GM23338 (cell line): ENCODE results near the gene TRIM14. TPM values are rescaled to one million over a fixed set of nuclear protein-coding genes. Genes with fewer than 3 reads are reported as not detected.

Experiments used
- ATAC-seq: fragments of 200-7000 bp; cut with Tn5 transposase; 3 replicates; pipeline ENCODE4 v1.9.1; 2020
- DNase-seq: peaks from one replicate; pipeline ENCODE4 v3.0.0-alpha.2; 2015; ENCODE audit warnings: low spot score
- H2AFZ ChIP-seq: fragments of 200-600 bp; sonication (generic); 2 replicates; pipeline ENCODE4 v1.8.0; 2016; ENCODE audit warnings: antibody characterized with exemption, mild to moderate bottlenecking, moderate library complexity
- H3F3A ChIP-seq: fragments of 200-600 bp; sonication (generic); replicated peaks from 2 replicates; pipeline ENCODE4 v1.8.0; 2017; ENCODE audit warnings: antibody characterized with exemption, mixed run types, low read depth
- H3K27ac ChIP-seq: fragments of 200-600 bp; sonication (generic); 2 replicates; pipeline ENCODE4 v1.6.1; 2016; ENCODE audit warnings: low read depth
- H3K27me3 ChIP-seq: fragments of 200-600 bp; sonication (generic); 2 replicates; pipeline ENCODE4 v1.8.0; 2016; ENCODE audit warnings: mild to moderate bottlenecking, mixed run types, moderate library complexity; ENCODE audit not compliant: insufficient read depth
- H3K36me3 ChIP-seq: fragments of 200-600 bp; sonication (generic); 2 replicates; pipeline ENCODE4 v1.8.0; 2016; ENCODE audit warnings: mild to moderate bottlenecking; ENCODE audit not compliant: insufficient read depth
- H3K4me1 ChIP-seq: fragments of 200-600 bp; sonication (generic); 2 replicates; pipeline ENCODE4 v1.8.0; 2016; ENCODE audit warnings: mild to moderate bottlenecking, moderate library complexity; ENCODE audit not compliant: insufficient read depth
- H3K4me2 ChIP-seq: fragments of 200-600 bp; sonication (generic); 2 replicates; pipeline ENCODE4 v1.7.1; 2017; ENCODE audit warnings: mixed run types
- H3K4me3 ChIP-seq: fragments of 200-600 bp; sonication (generic); 2 replicates; pipeline ENCODE4 v1.6.1; 2016; ENCODE audit warnings: mixed run types
- H3K79me2 ChIP-seq: fragments of 200-600 bp; sonication (generic); replicated peaks from 2 replicates; pipeline ENCODE4 v1.8.0; 2017; ENCODE audit warnings: mild to moderate bottlenecking; ENCODE audit not compliant: insufficient read depth
- H3K9me2 ChIP-seq: fragments of 200-600 bp; sonication (generic); 2 replicates; pipeline ENCODE4 v1.8.0; 2017; ENCODE audit not compliant: insufficient read depth
- H4K20me1 ChIP-seq: fragments of 200-600 bp; sonication (generic); replicated peaks from 2 replicates; pipeline ENCODE4 v1.8.0; 2017; ENCODE audit warnings: mild to moderate bottlenecking; ENCODE audit not compliant: insufficient read depth
- H3K27ac Mint-ChIP-seq: 2 replicates; pipeline ENCODE4 v1.8.0; 2020; ENCODE audit warnings: inconsistent platforms, mild to moderate bottlenecking, moderate library complexity, mixed read lengths
- H3K27me3 Mint-ChIP-seq: 3 replicates; pipeline ENCODE4 v1.8.0; 2022; ENCODE audit warnings: low read depth, mild to moderate bottlenecking, moderate library complexity, mixed read lengths, inconsistent platforms; ENCODE audit not compliant: insufficient read depth, poor library complexity
- H3K36me3 Mint-ChIP-seq: 3 replicates; pipeline ENCODE4 v1.8.0; 2021; ENCODE audit warnings: low read depth, mild to moderate bottlenecking, inconsistent platforms, moderate library complexity, mixed read lengths
- H3K4me1 Mint-ChIP-seq: 3 replicates; pipeline ENCODE4 v1.8.0; 2020; ENCODE audit warnings: mild to moderate bottlenecking, inconsistent platforms, mixed read lengths
- H3K4me3 Mint-ChIP-seq: 3 replicates; pipeline ENCODE4 v1.8.0; 2021; ENCODE audit warnings: moderate library complexity, mild to moderate bottlenecking, inconsistent platforms, mixed read lengths
- H3K9me3 Mint-ChIP-seq: 3 replicates; pipeline ENCODE4 v1.8.0; 2020; ENCODE audit warnings: moderate library complexity, mild to moderate bottlenecking, inconsistent platforms, mixed read lengths
- EZH2 ChIP-seq: fragments of 200-600 bp; sonication (generic); IDR thresholded peaks from one replicate; pipeline ENCODE4 v1.8.0; 2017; ENCODE audit warnings: antibody characterized with exemption, mild to moderate bottlenecking, low read depth; ENCODE audit not compliant: unreplicated experiment
- JUNB ChIP-seq: IDR thresholded peaks from one replicate; pipeline ENCODE4 v1.6.1; 2016; ENCODE audit warnings: antibody characterized with exemption; ENCODE audit not compliant: unreplicated experiment
- NANOG ChIP-seq: IDR thresholded peaks from 2 replicates; pipeline ENCODE4 v1.6.1; 2016; ENCODE audit warnings: antibody characterized with exemption, borderline replicate concordance
- polyA plus RNA-seq: library from polyadenylated mRNA; unstranded; fragments of >200 nt; fragmentation: Nextera tagmentation; extraction: Ambion mirVana; gene quantifications from 2 replicates; pipeline ENCODE4 v1.2.1, GENCODE V29; 2016
- total RNA-seq: library from RNA; depleted of rRNA; stranded (reverse); fragments of >200 nt; shearing (Covaris generic); gene quantifications from 2 replicates; pipeline ENCODE4 v1.2.3, GENCODE V29; 2014
- TF ChIP-seq, protein P1 (sequence below): IDR thresholded peaks from one replicate; pipeline ENCODE4 v1.6.1; 2018; ENCODE audit warnings: antibody characterized with exemption; ENCODE audit not compliant: unreplicated experiment
- TF ChIP-seq, protein P2 (sequence below): fragments of 250-450 bp; sonication (Bioruptor Pico); IDR thresholded peaks from 2 replicates; pipeline ENCODE4 v1.5.0; 2020; ENCODE audit warnings: mild to moderate bottlenecking, moderate library complexity

The TRIM14 gene
- total and polyA plus RNA-seq, 2 experiments from 2014 or later = 17.2 to 25.3 TPM

DNA sequence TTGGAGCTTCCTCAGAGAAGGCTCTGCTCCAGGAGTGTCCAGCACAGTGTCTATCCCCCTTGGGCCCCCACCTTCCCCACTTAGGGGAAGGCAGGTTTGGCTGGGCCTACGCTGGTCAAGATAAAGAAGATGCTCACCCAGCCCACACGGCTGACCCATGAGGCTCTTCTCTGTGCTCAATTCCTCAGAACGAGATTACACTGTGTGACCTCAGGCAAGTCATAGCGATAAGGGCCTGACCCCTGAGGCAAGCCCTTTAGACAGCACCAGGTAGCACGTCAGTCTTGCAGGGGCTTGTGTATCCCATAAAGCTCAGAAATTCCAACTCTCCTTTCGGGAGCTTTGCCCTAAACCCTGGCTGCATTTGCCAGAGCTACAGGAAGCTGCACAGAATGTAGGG lies 40.8 kb upstream of the TRIM14 start:
- H3K27ac Mint-ChIP-seq = no peak overlapping the region
- no peak for ATAC-seq
- no peak for DNase-seq
- no peak overlapping the region for H3K27ac ChIP-seq
- peaks cover 1% of the 10 kb centered on the region for H3K27me3 Mint-ChIP-seq
- no peaks in the 10 kb centered on the region for H3F3A ChIP-seq
- no peak overlapping the region for H2AFZ ChIP-seq
- H4K20me1 ChIP-seq = peaks cover 3% of the 10 kb centered on the region; the same call in 1 of the 2 replicates
- H3K4me2 ChIP-seq = no peak overlapping the region
- no peaks in the 10 kb centered on the region; the same call in 2 of the 3 replicates for H3K36me3 Mint-ChIP-seq
- H3K9me3 Mint-ChIP-seq = no peaks in the 10 kb centered on the region
- H3K27me3 ChIP-seq = no peaks in the 10 kb centered on the region
- TF ChIP-seq, protein P1, sequence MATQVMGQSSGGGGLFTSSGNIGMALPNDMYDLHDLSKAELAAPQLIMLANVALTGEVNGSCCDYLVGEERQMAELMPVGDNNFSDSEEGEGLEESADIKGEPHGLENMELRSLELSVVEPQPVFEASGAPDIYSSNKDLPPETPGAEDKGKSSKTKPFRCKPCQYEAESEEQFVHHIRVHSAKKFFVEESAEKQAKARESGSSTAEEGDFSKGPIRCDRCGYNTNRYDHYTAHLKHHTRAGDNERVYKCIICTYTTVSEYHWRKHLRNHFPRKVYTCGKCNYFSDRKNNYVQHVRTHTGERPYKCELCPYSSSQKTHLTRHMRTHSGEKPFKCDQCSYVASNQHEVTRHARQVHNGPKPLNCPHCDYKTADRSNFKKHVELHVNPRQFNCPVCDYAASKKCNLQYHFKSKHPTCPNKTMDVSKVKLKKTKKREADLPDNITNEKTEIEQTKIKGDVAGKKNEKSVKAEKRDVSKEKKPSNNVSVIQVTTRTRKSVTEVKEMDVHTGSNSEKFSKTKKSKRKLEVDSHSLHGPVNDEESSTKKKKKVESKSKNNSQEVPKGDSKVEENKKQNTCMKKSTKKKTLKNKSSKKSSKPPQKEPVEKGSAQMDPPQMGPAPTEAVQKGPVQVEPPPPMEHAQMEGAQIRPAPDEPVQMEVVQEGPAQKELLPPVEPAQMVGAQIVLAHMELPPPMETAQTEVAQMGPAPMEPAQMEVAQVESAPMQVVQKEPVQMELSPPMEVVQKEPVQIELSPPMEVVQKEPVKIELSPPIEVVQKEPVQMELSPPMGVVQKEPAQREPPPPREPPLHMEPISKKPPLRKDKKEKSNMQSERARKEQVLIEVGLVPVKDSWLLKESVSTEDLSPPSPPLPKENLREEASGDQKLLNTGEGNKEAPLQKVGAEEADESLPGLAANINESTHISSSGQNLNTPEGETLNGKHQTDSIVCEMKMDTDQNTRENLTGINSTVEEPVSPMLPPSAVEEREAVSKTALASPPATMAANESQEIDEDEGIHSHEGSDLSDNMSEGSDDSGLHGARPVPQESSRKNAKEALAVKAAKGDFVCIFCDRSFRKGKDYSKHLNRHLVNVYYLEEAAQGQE = no peak
- TF ChIP-seq, protein P2, sequence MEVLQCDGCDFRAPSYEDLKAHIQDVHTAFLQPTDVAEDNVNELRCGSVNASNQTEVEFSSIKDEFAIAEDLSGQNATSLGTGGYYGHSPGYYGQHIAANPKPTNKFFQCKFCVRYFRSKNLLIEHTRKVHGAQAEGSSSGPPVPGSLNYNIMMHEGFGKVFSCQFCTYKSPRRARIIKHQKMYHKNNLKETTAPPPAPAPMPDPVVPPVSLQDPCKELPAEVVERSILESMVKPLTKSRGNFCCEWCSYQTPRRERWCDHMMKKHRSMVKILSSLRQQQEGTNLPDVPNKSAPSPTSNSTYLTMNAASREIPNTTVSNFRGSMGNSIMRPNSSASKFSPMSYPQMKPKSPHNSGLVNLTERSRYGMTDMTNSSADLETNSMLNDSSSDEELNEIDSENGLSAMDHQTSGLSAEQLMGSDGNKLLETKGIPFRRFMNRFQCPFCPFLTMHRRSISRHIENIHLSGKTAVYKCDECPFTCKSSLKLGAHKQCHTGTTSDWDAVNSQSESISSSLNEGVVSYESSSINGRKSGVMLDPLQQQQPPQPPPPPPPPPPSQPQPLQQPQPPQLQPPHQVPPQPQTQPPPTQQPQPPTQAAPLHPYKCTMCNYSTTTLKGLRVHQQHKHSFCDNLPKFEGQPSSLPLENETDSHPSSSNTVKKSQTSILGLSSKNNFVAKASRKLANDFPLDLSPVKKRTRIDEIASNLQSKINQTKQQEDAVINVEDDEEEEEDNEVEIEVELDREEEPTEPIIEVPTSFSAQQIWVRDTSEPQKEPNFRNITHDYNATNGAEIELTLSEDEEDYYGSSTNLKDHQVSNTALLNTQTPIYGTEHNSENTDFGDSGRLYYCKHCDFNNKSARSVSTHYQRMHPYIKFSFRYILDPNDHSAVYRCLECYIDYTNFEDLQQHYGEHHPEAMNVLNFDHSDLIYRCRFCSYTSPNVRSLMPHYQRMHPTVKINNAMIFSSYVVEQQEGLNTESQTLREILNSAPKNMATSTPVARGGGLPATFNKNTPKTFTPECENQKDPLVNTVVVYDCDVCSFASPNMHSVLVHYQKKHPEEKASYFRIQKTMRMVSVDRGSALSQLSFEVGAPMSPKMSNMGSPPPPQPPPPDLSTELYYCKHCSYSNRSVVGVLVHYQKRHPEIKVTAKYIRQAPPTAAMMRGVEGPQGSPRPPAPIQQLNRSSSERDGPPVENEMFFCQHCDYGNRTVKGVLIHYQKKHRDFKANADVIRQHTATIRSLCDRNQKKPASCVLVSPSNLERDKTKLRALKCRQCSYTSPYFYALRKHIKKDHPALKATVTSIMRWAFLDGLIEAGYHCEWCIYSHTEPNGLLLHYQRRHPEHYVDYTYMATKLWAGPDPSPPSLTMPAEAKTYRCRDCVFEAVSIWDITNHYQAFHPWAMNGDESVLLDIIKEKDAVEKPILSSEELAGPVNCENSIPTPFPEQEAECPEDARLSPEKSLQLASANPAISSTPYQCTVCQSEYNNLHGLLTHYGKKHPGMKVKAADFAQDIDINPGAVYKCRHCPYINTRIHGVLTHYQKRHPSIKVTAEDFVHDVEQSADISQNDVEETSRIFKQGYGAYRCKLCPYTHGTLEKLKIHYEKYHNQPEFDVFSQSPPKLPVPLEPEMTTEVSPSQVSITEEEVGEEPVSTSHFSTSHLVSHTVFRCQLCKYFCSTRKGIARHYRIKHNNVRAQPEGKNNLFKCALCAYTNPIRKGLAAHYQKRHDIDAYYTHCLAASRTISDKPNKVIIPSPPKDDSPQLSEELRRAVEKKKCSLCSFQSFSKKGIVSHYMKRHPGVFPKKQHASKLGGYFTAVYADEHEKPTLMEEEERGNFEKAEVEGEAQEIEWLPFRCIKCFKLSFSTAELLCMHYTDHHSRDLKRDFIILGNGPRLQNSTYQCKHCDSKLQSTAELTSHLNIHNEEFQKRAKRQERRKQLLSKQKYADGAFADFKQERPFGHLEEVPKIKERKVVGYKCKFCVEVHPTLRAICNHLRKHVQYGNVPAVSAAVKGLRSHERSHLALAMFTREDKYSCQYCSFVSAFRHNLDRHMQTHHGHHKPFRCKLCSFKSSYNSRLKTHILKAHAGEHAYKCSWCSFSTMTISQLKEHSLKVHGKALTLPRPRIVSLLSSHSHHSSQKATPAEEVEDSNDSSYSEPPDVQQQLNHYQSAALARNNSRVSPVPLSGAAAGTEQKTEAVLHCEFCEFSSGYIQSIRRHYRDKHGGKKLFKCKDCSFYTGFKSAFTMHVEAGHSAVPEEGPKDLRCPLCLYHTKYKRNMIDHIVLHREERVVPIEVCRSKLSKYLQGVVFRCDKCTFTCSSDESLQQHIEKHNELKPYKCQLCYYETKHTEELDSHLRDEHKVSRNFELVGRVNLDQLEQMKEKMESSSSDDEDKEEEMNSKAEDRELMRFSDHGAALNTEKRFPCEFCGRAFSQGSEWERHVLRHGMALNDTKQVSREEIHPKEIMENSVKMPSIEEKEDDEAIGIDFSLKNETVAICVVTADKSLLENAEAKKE (CRISPR knock-in tag) = no peak
- TF ChIP-seq NANOG = no peak
- no peak for TF ChIP-seq EZH2
- no peak for TF ChIP-seq JUNB
- H3K4me1 Mint-ChIP-seq = no peaks in the 10 kb centered on the region; the same call in 2 of the 3 replicates
- H3K4me1 ChIP-seq = no peaks in the 10 kb centered on the region
- 0 out of 2 replicates have a peak, but pooled peaks cover 5% of the 10 kb centered on the region for H3K36me3 ChIP-seq
- no peaks in the 10 kb centered on the region for H3K9me2 ChIP-seq
- H3K79me2 ChIP-seq = no peaks in the 10 kb centered on the region; the same call in 1 of the 2 replicates
- no peak overlapping the region for H3K4me3 Mint-ChIP-seq
- H3K4me3 ChIP-seq = no peak overlapping the region
